Activated naive CD8-positive, alpha-beta T cell treated with anti-CD3 and anti-CD28 coated beads, Interleukin-2, amount 50 U/mL, for 24 hours (primary cell): ENCODE measurements around the gene LRRFIP2.
A peak's percentile ranks its signal among the peaks of the same experiment; 100 is the strongest.

Source experiments
- ATAC-seq: fragments of 150-1000 bp; cut with Tn5 transposase; one replicate; pipeline ENCODE4 v1.10.0; 2021
- DNase-seq: peaks from one replicate; pipeline ENCODE4 v3.0.0; 2021
- H3K27ac Mint-ChIP-seq: one replicate; pipeline ENCODE4 v1.8.0; 2021; ENCODE audit warnings: mild to moderate bottlenecking, mixed read lengths
- H3K27me3 Mint-ChIP-seq: one replicate; pipeline ENCODE4 v1.8.0; 2021; ENCODE audit warnings: mixed read lengths
- H3K36me3 Mint-ChIP-seq: one replicate; pipeline ENCODE4 v1.8.0; 2021; ENCODE audit warnings: low read depth, mixed read lengths
- H3K4me1 Mint-ChIP-seq: one replicate; pipeline ENCODE4 v1.8.0; 2021; ENCODE audit warnings: mixed read lengths
- H3K4me3 Mint-ChIP-seq: one replicate; pipeline ENCODE4 v1.8.0; 2021; ENCODE audit warnings: mild to moderate bottlenecking, moderate library complexity, mixed read lengths
- H3K9me3 Mint-ChIP-seq: one replicate; pipeline ENCODE4 v1.8.0; 2021; ENCODE audit warnings: mixed read lengths

The LRRFIP2 gene

GRCh38 chr3:37099469-37099868, 74.9 kb downstream of the LRRFIP2 start:
- H3K27me3 Mint-ChIP-seq: no peaks in the 10 kb centered on the region
- H3K9me3 Mint-ChIP-seq: no peaks in the 10 kb centered on the region
- H3K36me3 Mint-ChIP-seq: peaks cover 2% of the 10 kb centered on the region
- no peaks in the 10 kb centered on the region for H3K4me1 Mint-ChIP-seq
- no peak overlapping the region for H3K27ac Mint-ChIP-seq
- ATAC-seq (no peak), DNase-seq (no peak)
- no peak overlapping the region for H3K4me3 Mint-ChIP-seq

DNA sequence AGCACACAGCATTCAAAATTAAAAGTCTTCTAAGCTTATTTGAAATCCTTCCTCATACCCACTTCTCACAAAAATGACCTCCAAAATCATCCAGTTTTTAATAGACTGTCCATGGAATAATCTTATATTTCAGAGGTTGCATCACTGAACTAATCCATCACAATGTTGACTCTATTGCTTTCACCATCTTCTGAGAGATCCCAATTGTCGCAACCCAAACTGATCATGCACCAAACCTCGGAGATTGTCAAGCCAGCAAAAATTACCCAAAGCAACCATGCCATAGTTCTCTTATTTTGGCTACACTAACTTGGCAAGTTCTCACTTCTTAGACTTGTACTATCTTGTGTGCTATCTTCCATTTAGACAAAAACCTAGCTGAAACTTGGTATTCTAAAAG, 75.5 kb downstream of the LRRFIP2 start:
- Mint-ChIP-seq H3K4me3 (no peak overlapping the region), H3K27me3 (no peaks in the 10 kb centered on the region), H3K27ac (no peak overlapping the region), H3K4me1 (no peaks in the 10 kb centered on the region), H3K9me3 (no peaks in the 10 kb centered on the region), H3K36me3 (peaks cover 2% of the 10 kb centered on the region)
- DNase-seq (no peak), ATAC-seq (no peak)

DNA sequence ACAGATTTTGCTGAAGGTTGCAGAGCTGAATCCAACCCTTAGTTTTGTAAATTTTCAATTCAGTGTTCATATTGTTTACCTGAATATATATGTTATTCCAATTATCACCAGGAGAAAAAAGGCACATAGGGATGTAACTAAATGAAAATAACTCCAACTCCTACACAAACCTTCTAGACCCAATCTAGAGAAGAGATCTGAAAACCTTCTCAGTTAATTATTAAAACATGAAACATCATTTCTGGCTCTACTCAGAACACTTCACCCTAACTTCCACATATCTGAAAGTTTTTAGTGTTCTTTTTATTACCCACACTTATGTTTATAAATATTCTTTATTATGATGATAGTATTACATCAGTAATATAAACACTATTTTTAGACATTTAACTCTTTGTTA, 76.6 kb downstream of the LRRFIP2 start:
- no peak for DNase-seq
- H3K27ac Mint-ChIP-seq: no peak overlapping the region
- H3K36me3 Mint-ChIP-seq: peaks cover 5% of the 10 kb centered on the region
- no peaks in the 10 kb centered on the region for H3K4me1 Mint-ChIP-seq
- H3K9me3 Mint-ChIP-seq: no peaks in the 10 kb centered on the region
- no peak overlapping the region for H3K4me3 Mint-ChIP-seq
- H3K27me3 Mint-ChIP-seq: no peaks in the 10 kb centered on the region
- no peak for ATAC-seq

DNA sequence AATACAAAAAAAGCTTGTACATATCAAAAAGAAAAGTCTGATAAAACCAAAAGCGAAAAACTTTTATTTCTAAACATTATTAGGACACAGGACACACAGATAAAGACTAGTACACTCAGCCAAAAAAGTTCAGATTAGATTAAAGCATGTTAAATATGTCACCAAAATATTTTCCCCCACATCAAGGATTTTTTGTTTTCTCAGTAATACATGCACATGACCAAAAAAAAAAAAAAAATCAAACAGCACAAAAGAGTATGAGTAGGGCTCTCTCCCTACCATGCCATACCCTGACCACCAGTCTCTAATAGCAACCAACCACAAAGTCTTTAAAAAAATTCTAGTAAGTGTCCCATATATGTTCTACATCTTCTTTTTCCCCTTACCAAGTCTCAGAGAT, 77.4 kb downstream of the LRRFIP2 start:
- peaks cover 3% of the 10 kb centered on the region for H3K36me3 Mint-ChIP-seq
- no peaks in the 10 kb centered on the region for H3K27me3 Mint-ChIP-seq
- no peaks in the 10 kb centered on the region for H3K9me3 Mint-ChIP-seq
- H3K4me1 Mint-ChIP-seq: no peaks in the 10 kb centered on the region
- H3K4me3 Mint-ChIP-seq: no peak overlapping the region
- no peak for DNase-seq
- ATAC-seq: no peak
- H3K27ac Mint-ChIP-seq: no peak overlapping the region

GRCh38 chr3:37096288-37096687, 78.1 kb downstream of the LRRFIP2 start:
- ATAC-seq: no peak
- H3K9me3 Mint-ChIP-seq: no peaks in the 10 kb centered on the region

GRCh38 chr3:37094636-37095035, 79.7 kb downstream of the LRRFIP2 start:
- no peaks in the 10 kb centered on the region for H3K27me3 Mint-ChIP-seq
- no peaks in the 10 kb centered on the region for H3K4me1 Mint-ChIP-seq
- no peak overlapping the region for H3K4me3 Mint-ChIP-seq
- no peak for DNase-seq
- peaks cover 6% of the 10 kb centered on the region for H3K36me3 Mint-ChIP-seq
- peak overlapping the region; percentile 5 for H3K27ac Mint-ChIP-seq
- no peaks in the 10 kb centered on the region for H3K9me3 Mint-ChIP-seq
- ATAC-seq: no peak

More at GRCh38 chr3:37096288-37096687, 78.1 kb downstream of the LRRFIP2 start:
- no peak overlapping the region for H3K27ac Mint-ChIP-seq
- H3K4me1 Mint-ChIP-seq: no peaks in the 10 kb centered on the region
- DNase-seq: no peak
- no peak overlapping the region for H3K4me3 Mint-ChIP-seq
- peaks cover 6% of the 10 kb centered on the region for H3K36me3 Mint-ChIP-seq
- H3K27me3 Mint-ChIP-seq: no peaks in the 10 kb centered on the region

DNA sequence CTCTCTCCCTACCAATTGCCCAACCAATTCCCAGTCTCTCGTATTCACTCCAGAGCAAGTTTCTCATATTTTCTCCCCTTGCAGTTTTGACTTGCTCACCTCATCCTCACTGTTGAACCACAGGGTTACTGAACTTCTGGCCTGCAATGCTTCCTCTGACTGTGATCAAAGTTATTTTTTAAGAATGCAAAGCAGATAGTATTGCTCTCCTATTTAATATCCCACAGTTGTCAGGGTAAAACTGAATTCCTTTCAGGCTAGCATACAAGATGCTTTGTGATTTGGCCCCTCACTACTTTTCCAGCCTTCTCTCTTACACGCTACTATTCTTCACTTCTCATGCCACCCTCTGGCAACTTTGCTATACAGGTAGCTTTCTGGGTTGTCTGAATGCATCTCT, 80.9 kb downstream of the LRRFIP2 start:
- Mint-ChIP-seq H3K4me1 (no peaks in the 10 kb centered on the region), H3K27me3 (no peaks in the 10 kb centered on the region), H3K9me3 (no peaks in the 10 kb centered on the region), H3K4me3 (no peak overlapping the region), H3K27ac (no peak overlapping the region), H3K36me3 (peaks cover 6% of the 10 kb centered on the region)
- no peak for DNase-seq
- no peak for ATAC-seq

GRCh38 chr3:37092484-37092883, 81.9 kb downstream of the LRRFIP2 start:
- H3K36me3 Mint-ChIP-seq: peaks cover 6% of the 10 kb centered on the region
- no peaks in the 10 kb centered on the region for H3K4me1 Mint-ChIP-seq
- H3K27me3 Mint-ChIP-seq: no peaks in the 10 kb centered on the region
- H3K9me3 Mint-ChIP-seq: no peaks in the 10 kb centered on the region
- DNase-seq: no peak
- peak overlapping the region; percentile 6 for H3K27ac Mint-ChIP-seq
- ATAC-seq: no peak
- H3K4me3 Mint-ChIP-seq: no peak overlapping the region

GRCh38 chr3:37087870-37088269, 86.5 kb downstream of the LRRFIP2 start:
- DNase-seq: no peak
- Mint-ChIP-seq H3K9me3 (no peaks in the 10 kb centered on the region), H3K4me1 (no peaks in the 10 kb centered on the region), H3K27me3 (no peaks in the 10 kb centered on the region), H3K27ac (no peak overlapping the region), H3K4me3 (no peak overlapping the region), H3K36me3 (peaks cover 10% of the 10 kb centered on the region)
- ATAC-seq: no peak

- ATAC-seq (no peak), DNase-seq (no peak)
- Mint-ChIP-seq H3K9me3 (no peaks in the 10 kb centered on the region), H3K36me3 (peaks cover 10% of the 10 kb centered on the region), H3K27me3 (no peaks in the 10 kb centered on the region), H3K27ac (no peak overlapping the region), H3K4me1 (no peaks in the 10 kb centered on the region), H3K4me3 (no peak overlapping the region)
Measured at GRCh38 chr3:37086918-37087317, 87.5 kb downstream of the LRRFIP2 start.

DNA sequence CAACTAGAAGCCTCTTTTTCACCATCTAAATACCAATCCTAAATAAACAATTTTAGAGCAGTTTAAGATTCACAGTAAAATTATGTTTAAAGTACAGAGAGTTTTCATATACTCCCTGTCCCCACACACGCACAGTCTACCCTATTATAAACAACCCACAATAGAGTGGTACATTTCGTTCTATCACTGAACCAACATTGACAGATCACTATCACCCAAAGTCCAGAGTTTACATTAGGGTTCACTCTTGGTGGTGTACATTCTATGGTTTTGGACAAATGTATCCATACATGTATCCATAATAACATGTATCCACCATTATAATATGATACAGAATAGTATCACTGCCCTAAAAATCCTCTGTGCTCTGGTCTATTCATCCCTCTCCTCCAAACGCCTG, 92.1 kb downstream of the LRRFIP2 start:
- Mint-ChIP-seq H3K27ac (no peak overlapping the region), H3K27me3 (no peaks in the 10 kb centered on the region), H3K9me3 (no peaks in the 10 kb centered on the region), H3K36me3 (peaks cover 16% of the 10 kb centered on the region), H3K4me1 (no peaks in the 10 kb centered on the region), H3K4me3 (no peak overlapping the region)
- DNase-seq: no peak
- ATAC-seq: no peak

DNA sequence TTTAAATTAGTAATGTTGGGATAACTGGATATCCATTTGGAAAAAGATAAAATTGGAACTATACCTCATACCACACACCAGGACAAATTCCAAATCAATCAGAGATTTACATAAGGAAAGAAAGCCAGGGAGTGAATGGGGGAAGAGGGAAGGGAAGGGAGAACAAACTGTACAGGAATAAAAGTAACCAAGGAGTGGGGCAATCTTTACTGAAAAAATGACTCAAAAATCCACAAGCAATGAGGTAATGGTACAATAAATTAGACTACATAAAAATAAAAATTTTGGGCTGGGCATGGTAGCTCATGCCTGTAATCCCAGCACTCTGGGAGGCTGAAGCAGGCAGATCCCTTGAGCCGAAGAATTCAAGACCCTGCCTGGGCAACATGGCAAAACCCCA, 98.4 kb downstream of the LRRFIP2 start:
- no peak overlapping the region for H3K4me3 Mint-ChIP-seq
- ATAC-seq (no peak), DNase-seq (no peak)
- H3K4me1 Mint-ChIP-seq: peaks cover 20% of the 10 kb centered on the region
- H3K27me3 Mint-ChIP-seq: no peaks in the 10 kb centered on the region
- peaks cover 27% of the 10 kb centered on the region for H3K36me3 Mint-ChIP-seq
- H3K9me3 Mint-ChIP-seq: no peaks in the 10 kb centered on the region
- H3K27ac Mint-ChIP-seq: no peak overlapping the region

GRCh38 chr3:37074178-37074577, 100.2 kb downstream of the LRRFIP2 start:
- ATAC-seq (peak; percentile 57), DNase-seq (no peak)
- Mint-ChIP-seq H3K4me3 (no peak overlapping the region), H3K27ac (no peak overlapping the region), H3K36me3 (peaks cover 24% of the 10 kb centered on the region), H3K4me1 (peaks cover 20% of the 10 kb centered on the region), H3K9me3 (no peaks in the 10 kb centered on the region), H3K27me3 (no peaks in the 10 kb centered on the region)

- no peak for ATAC-seq
- H3K36me3 Mint-ChIP-seq: peaks cover 21% of the 10 kb centered on the region
- H3K4me1 Mint-ChIP-seq: peaks cover 20% of the 10 kb centered on the region
- no peaks in the 10 kb centered on the region for H3K27me3 Mint-ChIP-seq
- H3K4me3 Mint-ChIP-seq: peak overlapping the region; percentile 12
- no peaks in the 10 kb centered on the region for H3K9me3 Mint-ChIP-seq
- peak overlapping the region; percentile 25 for H3K27ac Mint-ChIP-seq
- peak; percentile 38 for DNase-seq
Measured at GRCh38 chr3:37072892-37073291, 101.5 kb downstream of the LRRFIP2 start.

DNA sequence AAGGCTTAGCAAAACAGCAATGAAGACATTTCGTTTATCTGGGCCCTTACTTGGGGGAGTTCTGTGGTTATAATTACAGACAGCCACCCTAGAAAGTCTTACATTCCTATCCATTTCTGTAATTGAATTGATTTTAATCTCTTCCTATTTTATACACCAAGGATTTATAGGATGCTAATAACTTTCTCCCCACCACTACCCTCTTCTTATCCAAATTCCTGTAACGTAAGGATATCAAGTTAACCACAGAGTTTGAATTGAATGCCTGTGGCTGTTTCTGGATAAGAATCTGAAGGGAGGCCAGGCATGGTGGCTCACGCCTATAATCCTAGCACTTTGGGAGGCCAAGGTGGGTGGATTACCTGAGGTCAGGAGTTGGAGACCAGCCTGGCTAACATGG, 102.5 kb downstream of the LRRFIP2 start:
- no peaks in the 10 kb centered on the region for H3K9me3 Mint-ChIP-seq
- no peak overlapping the region for H3K4me3 Mint-ChIP-seq
- H3K27me3 Mint-ChIP-seq: no peaks in the 10 kb centered on the region
- H3K27ac Mint-ChIP-seq: no peak overlapping the region
- DNase-seq (no peak), ATAC-seq (no peak)
- peaks cover 20% of the 10 kb centered on the region for H3K4me1 Mint-ChIP-seq
- peaks cover 22% of the 10 kb centered on the region for H3K36me3 Mint-ChIP-seq

GRCh38 chr3:37068031-37068430, 106.4 kb downstream of the LRRFIP2 start:
- H3K27ac Mint-ChIP-seq: no peak overlapping the region

More at GRCh38 chr3:37068031-37068430, 106.4 kb downstream of the LRRFIP2 start:
- ATAC-seq (no peak), DNase-seq (no peak)
- Mint-ChIP-seq H3K4me1 (peaks cover 11% of the 10 kb centered on the region), H3K36me3 (peaks cover 16% of the 10 kb centered on the region), H3K4me3 (no peak overlapping the region), H3K9me3 (no peaks in the 10 kb centered on the region), H3K27me3 (no peaks in the 10 kb centered on the region)
